Measurements from ENCODE around the gene SS18.
"Not testable (repeated sequence)": the region's sequence is repeated elsewhere in the genome, so short reads cannot be mapped to it uniquely, and the experiment has no call there.

The SS18 gene, protein sequence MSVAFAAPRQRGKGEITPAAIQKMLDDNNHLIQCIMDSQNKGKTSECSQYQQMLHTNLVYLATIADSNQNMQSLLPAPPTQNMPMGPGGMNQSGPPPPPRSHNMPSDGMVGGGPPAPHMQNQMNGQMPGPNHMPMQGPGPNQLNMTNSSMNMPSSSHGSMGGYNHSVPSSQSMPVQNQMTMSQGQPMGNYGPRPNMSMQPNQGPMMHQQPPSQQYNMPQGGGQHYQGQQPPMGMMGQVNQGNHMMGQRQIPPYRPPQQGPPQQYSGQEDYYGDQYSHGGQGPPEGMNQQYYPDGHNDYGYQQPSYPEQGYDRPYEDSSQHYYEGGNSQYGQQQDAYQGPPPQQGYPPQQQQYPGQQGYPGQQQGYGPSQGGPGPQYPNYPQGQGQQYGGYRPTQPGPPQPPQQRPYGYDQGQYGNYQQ

DNA sequence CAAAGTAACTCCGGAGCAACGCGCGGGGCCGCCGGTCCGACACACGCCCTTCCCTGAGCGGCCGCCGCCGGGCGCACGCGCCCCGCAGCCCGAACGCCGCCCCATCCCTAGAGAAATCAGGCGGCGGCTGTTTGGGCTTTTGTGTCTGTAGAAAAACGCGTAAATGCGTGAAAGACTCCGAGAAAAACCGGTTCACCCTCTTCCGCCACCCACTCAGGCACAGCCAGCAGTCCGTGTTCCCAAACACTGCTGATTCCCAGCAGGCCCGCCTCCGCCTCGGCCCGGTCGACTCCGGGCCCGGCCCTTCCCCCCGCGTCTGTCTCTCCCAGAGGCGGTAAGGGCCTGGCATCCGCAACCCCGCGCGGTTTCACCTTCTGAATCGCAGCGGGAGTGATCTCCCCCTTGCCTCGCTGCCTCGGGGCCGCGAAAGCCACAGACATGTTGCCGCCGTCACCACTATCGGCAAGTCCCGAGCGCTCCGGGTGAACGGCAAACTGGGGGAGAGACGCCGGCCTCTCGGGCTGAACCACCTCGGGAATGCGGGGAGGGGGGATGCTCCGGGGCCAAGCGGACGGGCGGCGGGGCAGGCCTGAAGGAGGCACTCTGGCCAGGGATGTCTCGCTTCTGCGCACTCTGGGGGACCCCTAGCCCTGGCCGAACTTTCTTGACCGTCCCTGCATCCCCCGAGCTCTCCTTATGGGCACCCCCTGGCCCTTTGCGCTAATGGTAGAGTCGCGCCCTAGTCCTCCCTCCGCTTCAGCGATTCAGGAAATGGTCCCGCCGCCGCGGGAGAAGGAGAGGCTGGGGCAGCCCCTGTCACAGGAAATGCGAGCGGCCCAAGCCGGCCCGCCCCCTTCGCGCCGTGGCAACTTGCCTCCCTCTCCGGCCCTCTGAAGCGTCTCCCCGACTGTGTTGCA is at the start of gene SS18:
TSS of gene SS18 (minus strand) at position 484 of the 917 bp plus-strand sequence. CDS start at position 440, 44 bp downstream.
- Histone ChIP-seq H3K36me3 (ENCODE audit: insufficient read depth, low read length) (peaks cover 13% of the 10 kb centered on the region), H3K27me3 (ENCODE audit: insufficient read depth, low read length) (no peaks in the 10 kb centered on the region), H3K4me3 (ENCODE audit: low read depth, low read length) (peak within 1 kb of the TSS; percentile 88), H3K27ac (ENCODE audit: low read depth, low read length) (peak within 1 kb of the TSS; percentile 91), H3K79me2 (ENCODE audit: control insufficient read depth, insufficient read depth, low read length, unreplicated experiment) (peaks cover 48% of the 10 kb centered on the region), H2AFZ (ENCODE audit: low read length, unreplicated experiment) (peak within 1 kb of the TSS; percentile 97), H3K4me1 (ENCODE audit: control insufficient read depth, insufficient read depth, low read length, unreplicated experiment) (peaks cover 9% of the 10 kb centered on the region)

DNA sequence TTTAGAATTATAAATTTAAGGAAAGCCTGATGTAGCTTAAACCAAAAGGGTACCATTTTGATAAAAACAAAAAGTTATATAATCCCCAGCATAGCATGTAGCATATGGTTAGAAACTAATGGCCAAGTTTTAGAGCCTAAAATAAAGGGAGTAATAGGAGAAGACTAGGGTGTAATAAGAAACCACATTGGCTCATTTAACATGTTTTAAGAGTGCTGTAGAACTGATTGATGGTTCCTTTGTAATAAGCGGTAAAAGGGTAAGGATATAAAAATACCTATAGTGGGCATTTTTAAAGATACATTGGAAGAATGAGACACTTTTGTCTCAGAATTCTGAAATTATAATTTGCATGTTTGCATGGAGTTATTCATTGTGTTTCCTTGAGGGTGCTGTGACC is 45.1 kb upstream of the SS18 start:
- Histone ChIP-seq H2AFZ (ENCODE audit: low read length, unreplicated experiment) (no peak overlapping the region), H3K4me1 (ENCODE audit: control insufficient read depth, insufficient read depth, low read length, unreplicated experiment) (no peaks in the 10 kb centered on the region), H3K4me3 (ENCODE audit: low read depth, low read length) (no peak overlapping the region), H3K27ac (ENCODE audit: low read depth, low read length) (no peak overlapping the region), H3K36me3 (ENCODE audit: insufficient read depth, low read length) (no peaks in the 10 kb centered on the region), H3K27me3 (ENCODE audit: insufficient read depth, low read length) (peaks cover 5% of the 10 kb centered on the region; the same call in 1 of the 2 replicates), H3K79me2 (ENCODE audit: control insufficient read depth, insufficient read depth, low read length, unreplicated experiment) (no peaks in the 10 kb centered on the region)

DNA sequence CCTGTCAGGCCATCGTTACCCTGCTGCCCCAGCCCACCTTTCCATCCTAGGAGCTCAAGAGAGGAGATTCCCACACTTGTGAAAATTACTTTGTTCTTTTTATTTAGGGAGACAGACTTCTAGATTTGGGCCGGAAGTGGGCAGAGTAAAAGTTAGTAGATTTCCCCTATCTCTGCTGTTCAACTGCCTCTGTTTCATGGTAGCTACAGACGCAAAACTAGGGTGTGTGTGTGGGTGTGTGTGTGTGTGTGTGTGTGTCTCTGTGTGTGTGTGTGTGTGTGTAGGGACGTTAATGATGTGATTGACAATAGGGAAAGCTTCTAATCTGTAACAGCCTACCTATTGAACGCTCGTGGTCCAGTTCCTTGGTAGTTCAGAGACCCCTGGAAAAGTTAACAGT is 43.7 kb upstream of the SS18 start:
- Histone ChIP-seq H2AFZ (ENCODE audit: low read length, unreplicated experiment) (no peak overlapping the region), H3K4me1 (ENCODE audit: control insufficient read depth, insufficient read depth, low read length, unreplicated experiment) (no peaks in the 10 kb centered on the region), H3K27me3 (ENCODE audit: insufficient read depth, low read length) (peaks cover 5% of the 10 kb centered on the region; the same call in 1 of the 2 replicates), H3K79me2 (ENCODE audit: control insufficient read depth, insufficient read depth, low read length, unreplicated experiment) (no peaks in the 10 kb centered on the region), H3K27ac (ENCODE audit: low read depth, low read length) (no peak overlapping the region), H3K36me3 (ENCODE audit: insufficient read depth, low read length) (no peaks in the 10 kb centered on the region), H3K4me3 (ENCODE audit: low read depth, low read length) (no peak overlapping the region)

DNA sequence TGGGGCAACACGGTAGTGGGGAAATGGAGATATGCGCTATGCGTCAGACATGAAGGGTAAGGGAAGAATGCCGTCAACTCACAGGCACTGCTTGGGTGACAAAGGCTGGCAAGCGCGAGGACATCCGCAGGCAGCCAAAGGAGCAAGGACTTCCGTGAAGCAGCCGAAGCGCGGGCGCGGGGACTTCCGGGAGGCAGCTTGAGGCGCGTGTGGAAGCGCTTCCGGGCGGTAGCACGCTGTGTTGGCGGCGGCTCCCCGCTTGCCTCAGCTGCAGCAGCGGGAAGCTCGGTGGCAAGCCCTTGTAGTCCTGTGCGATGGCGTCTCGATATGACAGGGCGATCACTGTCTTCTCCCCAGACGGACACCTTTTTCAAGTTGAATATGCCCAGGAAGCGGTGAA is 43.2 kb upstream of the SS18 start, which contains the start of gene PSMA8:
TSS of gene PSMA8 (plus strand) at position 218 of the 400 bp plus-strand sequence. CDS start at position 315, 97 bp downstream.
- H3K27ac ChIP-seq (ENCODE audit: low read depth, low read length), result no peak within 1 kb of the TSS
- no peaks in the 10 kb centered on the region for H3K4me1 ChIP-seq (ENCODE audit: control insufficient read depth, insufficient read depth, low read length, unreplicated experiment)
- H2AFZ ChIP-seq (ENCODE audit: low read length, unreplicated experiment), result no peak within 1 kb of the TSS
- H3K4me3 ChIP-seq (ENCODE audit: low read depth, low read length), result no peak within 1 kb of the TSS
- no peaks in the 10 kb centered on the region for H3K36me3 ChIP-seq (ENCODE audit: insufficient read depth, low read length)
- H3K79me2 ChIP-seq (ENCODE audit: control insufficient read depth, insufficient read depth, low read length, unreplicated experiment), result no peaks in the 10 kb centered on the region
- H3K27me3 ChIP-seq (ENCODE audit: insufficient read depth, low read length), result peaks cover 4% of the 10 kb centered on the region; the same call in 1 of the 2 replicates

DNA sequence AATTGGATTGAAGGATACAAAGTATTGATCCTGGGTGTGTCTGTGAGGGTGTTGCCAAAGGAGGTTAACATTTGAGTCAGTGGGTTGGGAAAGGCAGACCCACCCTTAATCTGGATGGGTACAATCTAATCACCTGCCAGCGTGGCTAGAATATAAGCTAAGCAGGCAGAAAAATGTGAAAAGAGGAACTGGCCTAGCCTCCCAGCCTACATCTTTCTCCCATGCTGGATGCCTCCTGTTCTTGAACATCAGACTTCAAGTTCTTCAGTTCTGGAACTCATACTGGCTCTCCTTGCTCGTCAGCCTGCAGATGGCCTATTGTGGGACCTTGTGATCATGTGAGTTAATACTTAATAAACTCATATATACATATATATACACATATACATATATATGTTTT is 37.8 kb upstream of the SS18 start:
- not testable (repeated sequence) for H3K4me1 ChIP-seq (ENCODE audit: control insufficient read depth, insufficient read depth, low read length, unreplicated experiment); H3K4me3 ChIP-seq (ENCODE audit: low read depth, low read length); H3K27ac ChIP-seq (ENCODE audit: low read depth, low read length); H3K27me3 ChIP-seq (ENCODE audit: insufficient read depth, low read length); H3K79me2 ChIP-seq (ENCODE audit: control insufficient read depth, insufficient read depth, low read length, unreplicated experiment); H3K36me3 ChIP-seq (ENCODE audit: insufficient read depth, low read length); H2AFZ ChIP-seq (ENCODE audit: low read length, unreplicated experiment)

DNA sequence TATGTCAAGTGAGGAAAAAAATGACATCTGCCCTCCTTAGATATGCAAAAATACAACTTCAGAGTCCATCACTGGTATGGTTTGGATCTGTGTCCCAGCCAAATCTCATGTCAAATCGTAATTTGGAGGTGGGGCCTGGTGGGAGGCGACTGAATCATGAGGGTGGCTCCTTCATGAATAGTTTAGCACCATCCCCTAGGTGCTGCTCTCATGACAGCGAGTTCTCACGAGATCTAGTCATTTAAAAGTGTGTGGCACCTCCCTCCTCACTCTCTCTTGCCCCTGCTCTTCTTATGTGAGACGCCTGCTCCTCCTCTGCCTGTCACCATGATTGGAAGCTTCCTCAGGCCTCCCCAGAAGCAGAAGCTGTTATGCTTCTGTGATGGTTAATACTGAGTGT is 37.4 kb upstream of the SS18 start:
- no peaks in the 10 kb centered on the region for H3K79me2 ChIP-seq (ENCODE audit: control insufficient read depth, insufficient read depth, low read length, unreplicated experiment)
- peaks cover 4% of the 10 kb centered on the region; the same call in 1 of the 2 replicates for H3K27me3 ChIP-seq (ENCODE audit: insufficient read depth, low read length)
- H3K4me1 ChIP-seq (ENCODE audit: control insufficient read depth, insufficient read depth, low read length, unreplicated experiment), result no peaks in the 10 kb centered on the region
- no peak overlapping the region for H3K27ac ChIP-seq (ENCODE audit: low read depth, low read length)
- no peak overlapping the region for H3K4me3 ChIP-seq (ENCODE audit: low read depth, low read length)
- H3K36me3 ChIP-seq (ENCODE audit: insufficient read depth, low read length), result no peaks in the 10 kb centered on the region
- no peak overlapping the region for H2AFZ ChIP-seq (ENCODE audit: low read length, unreplicated experiment)

DNA sequence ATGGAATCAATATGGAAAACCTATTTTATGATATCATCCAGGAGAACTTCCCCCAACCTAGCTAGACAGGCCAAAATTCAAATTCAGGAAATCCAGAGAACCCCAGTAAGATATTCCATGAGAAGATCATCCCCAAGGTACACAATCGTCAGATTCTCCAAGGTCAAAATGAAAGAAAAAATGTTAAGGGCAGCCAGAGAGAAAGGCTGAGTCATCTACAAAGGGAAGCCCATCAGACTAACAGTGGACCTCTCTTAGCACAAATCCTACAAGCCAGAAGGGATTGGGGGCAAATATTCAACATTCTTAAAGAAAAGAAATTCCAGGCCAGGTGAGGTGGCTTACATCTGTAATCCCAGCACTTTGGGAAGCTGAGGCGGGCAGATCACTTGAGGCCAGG is 31.6 kb upstream of the SS18 start:
- not testable (repeated sequence) for H2AFZ ChIP-seq (ENCODE audit: low read length, unreplicated experiment)
- peaks cover 16% of the 10 kb centered on the region; the same call in 1 of the 2 replicates for H3K27me3 ChIP-seq (ENCODE audit: insufficient read depth, low read length)

DNA sequence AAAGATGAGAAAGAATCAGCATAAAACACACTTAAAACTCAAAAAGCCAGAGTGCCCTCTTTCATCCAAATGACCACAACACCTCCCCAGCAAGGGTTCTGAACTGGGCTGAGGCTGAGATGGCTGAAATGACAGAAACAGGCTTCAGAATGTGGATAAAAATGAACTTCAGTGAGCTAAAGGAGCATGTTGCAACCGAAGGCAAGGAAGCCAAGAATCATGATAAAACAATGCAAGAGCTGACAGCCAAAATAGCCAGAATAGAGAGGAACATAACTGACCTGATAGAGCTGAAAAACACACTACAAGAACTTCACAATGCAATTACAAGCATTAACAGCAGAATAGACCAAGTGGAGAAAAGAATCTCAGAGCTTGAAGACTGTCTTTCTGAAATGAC is 31.1 kb upstream of the SS18 start:
- no peak overlapping the region for H3K4me3 ChIP-seq (ENCODE audit: low read depth, low read length)
- H2AFZ ChIP-seq (ENCODE audit: low read length, unreplicated experiment), result no peak overlapping the region
- H3K36me3 ChIP-seq (ENCODE audit: insufficient read depth, low read length), result no peaks in the 10 kb centered on the region
- H3K27me3 ChIP-seq (ENCODE audit: insufficient read depth, low read length), result peaks cover 16% of the 10 kb centered on the region; the same call in 1 of the 2 replicates
- no peaks in the 10 kb centered on the region for H3K4me1 ChIP-seq (ENCODE audit: control insufficient read depth, insufficient read depth, low read length, unreplicated experiment)
- no peaks in the 10 kb centered on the region for H3K79me2 ChIP-seq (ENCODE audit: control insufficient read depth, insufficient read depth, low read length, unreplicated experiment)
- no peak overlapping the region for H3K27ac ChIP-seq (ENCODE audit: low read depth, low read length)

More for the DNA sequence above, 31.6 kb upstream of the SS18 start:
- H3K79me2 ChIP-seq (ENCODE audit: control insufficient read depth, insufficient read depth, low read length, unreplicated experiment); H3K27ac ChIP-seq (ENCODE audit: low read depth, low read length); H3K4me1 ChIP-seq (ENCODE audit: control insufficient read depth, insufficient read depth, low read length, unreplicated experiment); H3K4me3 ChIP-seq (ENCODE audit: low read depth, low read length); H3K36me3 ChIP-seq (ENCODE audit: insufficient read depth, low read length): not testable (repeated sequence)

DNA sequence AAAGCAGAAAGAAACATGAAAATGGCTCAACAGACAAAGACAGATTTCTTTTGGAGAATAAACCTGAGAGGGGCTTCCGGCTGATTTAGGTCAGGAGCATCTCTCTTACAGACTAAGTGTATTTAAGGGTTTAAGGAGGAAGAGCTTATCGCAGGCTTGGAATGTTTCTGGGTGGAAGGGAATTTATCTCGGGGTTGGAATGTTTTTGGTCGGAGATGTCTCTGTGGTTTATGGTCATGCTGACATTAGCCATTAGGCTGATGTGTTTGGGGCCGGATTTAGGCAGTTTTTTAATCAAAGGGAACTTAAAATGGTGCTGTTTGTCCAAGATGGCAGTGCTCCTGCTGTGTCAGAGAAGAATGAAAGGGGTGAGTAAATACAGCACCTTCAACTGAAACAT is 28.8 kb upstream of the SS18 start:
- Histone ChIP-seq H2AFZ (ENCODE audit: low read length, unreplicated experiment) (no peak overlapping the region), H3K4me1 (ENCODE audit: control insufficient read depth, insufficient read depth, low read length, unreplicated experiment) (no peaks in the 10 kb centered on the region), H3K4me3 (ENCODE audit: low read depth, low read length) (no peak overlapping the region), H3K27me3 (ENCODE audit: insufficient read depth, low read length) (peaks cover 16% of the 10 kb centered on the region; the same call in 1 of the 2 replicates), H3K36me3 (ENCODE audit: insufficient read depth, low read length) (no peaks in the 10 kb centered on the region), H3K27ac (ENCODE audit: low read depth, low read length) (no peak overlapping the region), H3K79me2 (ENCODE audit: control insufficient read depth, insufficient read depth, low read length, unreplicated experiment) (no peaks in the 10 kb centered on the region)

DNA sequence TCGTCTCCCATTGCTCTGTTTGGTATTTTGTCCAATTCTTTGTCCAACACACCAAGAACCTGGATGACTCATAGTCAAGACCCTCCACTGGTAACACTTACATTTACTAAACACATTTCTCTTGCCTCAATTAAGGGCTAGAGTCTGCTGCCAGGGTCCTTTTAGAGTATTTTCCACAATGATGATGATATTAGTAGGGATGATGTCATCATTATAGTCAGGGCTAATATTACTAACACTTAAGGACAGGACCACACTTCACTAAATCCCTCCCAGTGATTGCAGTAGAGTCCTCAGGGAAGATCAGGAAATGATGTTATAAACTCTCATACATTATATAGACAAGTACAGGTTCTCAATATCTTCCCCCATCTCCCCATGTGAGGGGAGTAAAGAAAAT is 13.6 kb upstream of the SS18 start:
- Histone ChIP-seq H2AFZ (ENCODE audit: low read length, unreplicated experiment) (no peak overlapping the region), H3K4me3 (ENCODE audit: low read depth, low read length) (no peak overlapping the region), H3K27ac (ENCODE audit: low read depth, low read length) (no peak overlapping the region), H3K79me2 (ENCODE audit: control insufficient read depth, insufficient read depth, low read length, unreplicated experiment) (no peaks in the 10 kb centered on the region), H3K4me1 (ENCODE audit: control insufficient read depth, insufficient read depth, low read length, unreplicated experiment) (no peaks in the 10 kb centered on the region), H3K27me3 (ENCODE audit: insufficient read depth, low read length) (0 out of 2 replicates have a peak, but pooled peaks cover 10% of the 10 kb centered on the region), H3K36me3 (ENCODE audit: insufficient read depth, low read length) (no peaks in the 10 kb centered on the region)
